ENCODE data around the gene C10orf62. TPM values are rescaled to one million over a fixed set of nuclear protein-coding genes. Genes with fewer than 3 reads are reported as not detected.

C10orf62 gene
- total and polyA plus RNA-seq, 9 of the 15 experiments (the other 6 are each of a cell fraction or from before 2014, with no cell fraction given), result not detected

DNA sequence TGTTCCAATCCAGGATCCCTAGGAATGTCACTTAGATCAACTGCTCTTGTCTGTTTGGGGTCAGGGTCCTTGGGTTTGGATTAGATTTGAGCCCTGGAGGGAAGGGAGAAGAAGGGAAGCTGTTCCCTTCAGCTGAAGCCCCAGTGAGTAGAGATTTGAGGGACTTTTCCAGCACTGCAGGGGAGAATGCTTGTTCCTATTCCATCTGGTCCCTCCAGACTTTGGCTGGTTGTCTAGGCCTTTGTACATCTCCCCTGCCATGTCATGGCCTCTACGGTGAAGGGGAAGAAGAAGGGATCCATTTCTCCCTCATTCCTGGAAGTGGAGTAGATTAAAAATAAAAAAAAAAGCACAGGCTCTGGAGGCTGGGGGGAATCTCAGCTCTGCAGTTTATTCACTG lies 11.1 kb downstream of the C10orf62 start (continued):
- no peak for TF ChIP-seq SMARCE1 (IDR thresholded peaks at IDR 0.05)
- no peak for TF ChIP-seq STAG1 (CRISPR knock-in tag; IDR thresholded peaks at IDR 0.05; ENCODE audit: borderline replicate concordance)

DNA sequence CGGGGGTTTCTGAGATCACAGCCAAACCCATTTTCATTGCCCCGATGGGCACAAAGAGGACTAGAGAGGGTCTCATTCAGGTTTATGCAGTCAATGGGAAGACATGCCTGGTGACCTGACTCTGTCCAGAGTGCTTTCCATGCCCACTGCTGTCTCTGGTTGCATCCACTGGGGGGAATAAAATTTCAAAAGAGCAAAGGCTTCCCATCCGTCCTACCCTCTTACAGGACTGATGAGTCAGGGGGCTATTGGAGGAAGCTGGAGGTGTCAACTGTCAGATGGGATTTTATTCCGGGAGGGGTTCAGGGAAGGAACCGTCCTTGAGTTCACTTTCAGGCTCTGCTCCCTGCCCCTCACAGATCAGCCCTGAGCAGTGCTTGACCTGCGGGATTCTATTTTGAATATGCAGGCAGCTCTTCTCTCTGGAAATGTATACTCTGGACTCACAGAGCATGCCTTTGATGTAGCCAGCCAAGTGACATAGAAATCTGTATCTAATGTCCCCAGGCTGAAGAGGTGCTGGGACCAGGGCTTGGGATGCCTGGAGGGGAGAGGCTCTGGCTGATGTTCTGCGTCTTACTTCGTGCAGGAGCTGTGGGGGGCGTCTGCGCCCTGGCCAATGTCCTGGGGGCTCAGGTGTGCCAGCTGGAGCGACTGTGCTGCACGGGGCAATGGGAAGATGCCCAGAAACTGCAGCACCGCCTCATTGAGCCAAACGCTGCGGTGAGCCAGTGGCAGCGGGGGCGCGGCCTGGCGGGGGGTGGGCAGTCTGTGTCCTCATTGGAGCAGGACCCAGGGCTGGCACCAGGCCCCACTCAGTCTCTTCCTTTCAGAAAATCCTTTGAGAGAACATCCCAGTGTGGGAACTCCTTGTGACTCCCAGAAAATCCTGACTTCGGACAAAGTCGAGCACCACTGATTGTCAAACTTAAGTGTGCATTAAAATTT lies 12.0 kb downstream of the C10orf62 start:
- in situ Hi-C loops (cut with MboI) (no loop called here), intact Hi-C loops (cut with micrococcal nuclease) (no loop called here)
- Histone ChIP-seq H3K9me1 (ENCODE audit: control insufficient read depth, insufficient read depth, low read length) (no peaks in the 10 kb centered on the region), H3K79me2 (ENCODE audit: control insufficient read depth, insufficient read depth, low read length) (no peaks in the 10 kb centered on the region), H3K27ac (ENCODE audit: extremely low read depth, low read depth, low read length) (no peak overlapping the region), H3K4me2 (ENCODE audit: insufficient read depth, low read length) (no peak overlapping the region), H3K27me3 (ENCODE audit: control insufficient read depth in 2 of 2, insufficient read depth in 2 of 2, low read length in 2 of 2) (no peaks in the 10 kb centered on the region), H3K4me1 (replicated peaks in 1 of 2; ENCODE audit: control insufficient read depth in 2 of 2, insufficient read depth in 2 of 2, low read length in 2 of 2) (peaks cover 15 to 17% of the 10 kb centered on the region in 2 experiments), H3K9me3 (replicated peaks; ENCODE audit: control insufficient read depth, insufficient read depth, low read depth, low read length) (no peaks in the 10 kb centered on the region), H2AFZ (ENCODE audit: low read depth, low read length) (no peak overlapping the region), H3K4me3 (no peak overlapping the region), H4K20me1 (replicated peaks; ENCODE audit: control insufficient read depth, insufficient read depth, low read length) (no peaks in the 10 kb centered on the region), H3K9ac (ENCODE audit: insufficient read depth in 1 of 2, low read depth in 2 of 2, low read length in 2 of 2) (no peak overlapping the region), H3K36me3 (ENCODE audit: control insufficient read depth, insufficient read depth, low read length) (no peaks in the 10 kb centered on the region)
- ATAC-seq (no peak), DNase-seq (ENCODE audit: extremely low read depth in 1 of 4, low spot score in 3 of 4) (no peak), FAIRE-seq (no peak)
- POLR2A ChIA-PET, result interaction anchor here (0.7 kb wide), 1 partner anchor 30 kb away, joined by 3 read pairs; no protein-coding TSS in a partner anchor
- CTCF ChIA-PET (ENCODE audit: low intra/inter-chr PET ratio), result no interaction called here
- no TSS peak for BruUV-seq (replicated peaks)
- WGBS (ENCODE audit: insufficient coverage, low coverage, missing lambda C conversion rate), result 56% methylated on average over 21 of the region's 21 CpGs
- TF ChIP-seq ZC3H11A (IDR thresholded peaks at IDR 0.05; ENCODE audit: low read depth, low read length), result no peak
- TF ChIP-seq FOXM1 (IDR thresholded peaks at IDR 0.05; ENCODE audit: low read depth), result no peak
- TF ChIP-seq FOXM1 (CRISPR knock-in tag; IDR thresholded peaks at IDR 0.05; ENCODE audit: low read depth), result no peak
- no peak for TF ChIP-seq ZBED1 (IDR thresholded peaks at IDR 0.05)
- TF ChIP-seq MCM7 (IDR thresholded peaks at IDR 0.05), result no peak
- no peak for TF ChIP-seq CREB3 (tag; conservative IDR thresholded peaks at IDR 0.05; ENCODE audit: low read depth)
- no peak for TF ChIP-seq FOS (IDR thresholded peaks at IDR 0.05; ENCODE audit: extremely low read depth, insufficient read length)
- TF ChIP-seq ZFPM2 (CRISPR knock-in tag; IDR thresholded peaks at IDR 0.05), result no peak
- no peak for TF ChIP-seq PREB (CRISPR knock-in tag; IDR thresholded peaks at IDR 0.05)
- TF ChIP-seq POLR3A (IDR thresholded peaks at IDR 0.05; ENCODE audit: borderline replicate concordance, extremely low read depth, insufficient read depth, insufficient read length), result no peak
- TF ChIP-seq PHTF2 (CRISPR knock-in tag; IDR thresholded peaks at IDR 0.05), result no peak
- no peak for TF ChIP-seq ZNF740 (CRISPR knock-in tag; IDR thresholded peaks at IDR 0.05)
- TF ChIP-seq ZNF740 (tag; IDR thresholded peaks at IDR 0.05), result no peak
- TF ChIP-seq ZNF766 (CRISPR knock-in tag; conservative IDR thresholded peaks at IDR 0.05), result no peak
- TF ChIP-seq, protein P1, sequence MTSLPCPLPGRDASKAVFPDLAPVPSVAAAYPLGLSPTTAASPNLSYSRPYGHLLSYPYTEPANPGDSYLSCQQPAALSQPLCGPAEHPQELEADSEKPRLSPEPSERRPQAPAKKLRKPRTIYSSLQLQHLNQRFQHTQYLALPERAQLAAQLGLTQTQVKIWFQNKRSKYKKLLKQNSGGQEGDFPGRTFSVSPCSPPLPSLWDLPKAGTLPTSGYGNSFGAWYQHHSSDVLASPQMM (CRISPR knock-in tag; IDR thresholded peaks at IDR 0.05), result no peak
- no peak for TF ChIP-seq ZNF217 (CRISPR knock-in tag; IDR thresholded peaks at IDR 0.05)
- no peak for TF ChIP-seq ZKSCAN8 (CRISPR knock-in tag; IDR thresholded peaks at IDR 0.05)

All from K562 (cell line).